B cell (primary cell): ENCODE measurements around the gene PLPPR2. TPM values are rescaled to one million over a fixed set of nuclear protein-coding genes. Genes with fewer than 3 reads are reported as not detected.

Experiments
- ATAC-seq: fragments of 200-7000 bp; cut with Tn5 transposase; one replicate; pipeline ENCODE4 v1.10.0; 2021; ENCODE audit warnings: low read depth, mild to moderate bottlenecking, moderate number of reproducible peaks, moderate library complexity
- CTCF ChIA-PET: fragments of 350-600 bp; sonication (Branson Sonifier 250); formaldehyde crosslinking; loops from one replicate; lab custom pipeline; 2021; ENCODE audit warnings: antibody characterized with exemption, inconsistent platforms; lab: Charles Lee
- POLR2A ChIA-PET: fragments of 350-600 bp; sonication (Branson Sonifier 250); formaldehyde crosslinking; loops from one replicate; lab custom pipeline; 2021; ENCODE audit warnings: antibody characterized with exemption; lab: Charles Lee
- DNase-seq: peaks from one replicate; pipeline ENCODE4 v3.0.0; 2013
- H2AFZ ChIP-seq: 2 replicates; pipeline ENCODE4 v1.6.1; 2012; ENCODE audit warnings: mild to moderate bottlenecking, low read depth, low read length; ENCODE audit not compliant: insufficient read depth, poor library complexity, severe bottlenecking
- H3K27ac ChIP-seq, 2 donors: 1 replicate in 1 of 2; 2 replicates in 1 of 2; pipeline ENCODE4 v1.5.1; 2012 to 2013; ENCODE audit warnings: low read length in 2 of 2, mild to moderate bottlenecking in 2 of 2, moderate library complexity in 1 of 2
- H3K27me3 ChIP-seq, 4 experiments: fragments of 200-600 bp in 1 of 4; sonication (generic) in 1 of 4; replicated peaks in 1 of 4; 1 replicate in 2 of 4; 2 replicates in 2 of 4; pipeline versions ENCODE4 v1.6.1 to v1.7.0; 2013 to 2016; ENCODE audit warnings: low read length in 3 of 4, mild to moderate bottlenecking in 2 of 4, mixed read lengths in 1 of 4, moderate library complexity in 1 of 4; ENCODE audit not compliant: insufficient read depth in 4 of 4, control insufficient read depth in 3 of 4; ENCODE audit errors: control extremely low read depth in 1 of 4
- H3K36me3 ChIP-seq, 2 experiments: replicated peaks in 1 of 2; 1 replicate in 1 of 2; 2 replicates in 1 of 2; pipeline versions ENCODE4 v1.6.1 to v1.7.1; 2013; ENCODE audit warnings: low read length in 1 of 2; ENCODE audit not compliant: insufficient read depth in 2 of 2, control insufficient read depth in 1 of 2; ENCODE audit errors: control extremely low read depth in 1 of 2, extremely low read depth in 1 of 2
- H3K4me1 ChIP-seq, 2 donors: fragments of 200-600 bp in 1 of 2; sonication (generic) in 1 of 2; 1 replicate in 1 of 2; 2 replicates in 1 of 2; pipeline versions ENCODE4 v1.5.1 to v1.6.1; 2013 to 2017; ENCODE audit warnings: low read length in 2 of 2; ENCODE audit not compliant: control insufficient read depth in 2 of 2, insufficient read depth in 2 of 2
- H3K4me2 ChIP-seq: replicated peaks from 2 replicates; pipeline ENCODE3; 2012; ENCODE audit warnings: mild to moderate bottlenecking, low read depth, low read length; ENCODE audit not compliant: poor library complexity, severe bottlenecking
- H3K4me3 ChIP-seq, 5 experiments: fragments of 200-600 bp in 1 of 5; sonication (generic) in 1 of 5; 1 replicate in 3 of 5; 2 replicates in 2 of 5; pipeline versions ENCODE4 v1.5.1 to v1.7.0; 2011 to 2016; ENCODE audit warnings: low read length in 4 of 5, mild to moderate bottlenecking in 4 of 5, low read depth in 2 of 5, control low read depth in 1 of 5, moderate library complexity in 1 of 5; ENCODE audit not compliant: insufficient read depth in 1 of 5; ENCODE audit errors: control extremely low read depth in 1 of 5, extremely low read depth in 1 of 5
- H3K79me2 ChIP-seq: fragments of 200-600 bp; sonication (generic); one replicate; pipeline ENCODE4 v1.6.0; 2016; ENCODE audit warnings: low read length; ENCODE audit not compliant: control insufficient read depth, insufficient read depth
- H3K9ac ChIP-seq: fragments of 200-600 bp; sonication (generic); 2 replicates; pipeline ENCODE4 v1.6.1; 2017; ENCODE audit warnings: mild to moderate bottlenecking, low read length, moderate library complexity
- H3K9me3 ChIP-seq, 3 donors: one replicate each; pipeline versions ENCODE4 v1.6.1 to v1.7.1; 2013; ENCODE audit warnings: low read length in 2 of 3; ENCODE audit not compliant: control insufficient read depth in 2 of 3, insufficient read depth in 1 of 3; ENCODE audit errors: control extremely low read depth in 1 of 3
- H4K20me1 ChIP-seq: 2 replicates; pipeline ENCODE4 v1.6.0; 2012; ENCODE audit warnings: mild to moderate bottlenecking, low read length; ENCODE audit not compliant: insufficient read depth, control insufficient read depth, poor library complexity, severe bottlenecking
- H3K27ac Mint-ChIP-seq: one replicate; pipeline ENCODE4 v1.8.0; 2021; ENCODE audit warnings: mixed read lengths
- H3K27me3 Mint-ChIP-seq: one replicate; pipeline ENCODE4 v1.8.0; 2021; ENCODE audit warnings: mixed read lengths
- H3K4me1 Mint-ChIP-seq: one replicate; pipeline ENCODE4 v1.8.0; 2021; ENCODE audit warnings: mixed read lengths
- H3K4me3 Mint-ChIP-seq: one replicate; pipeline ENCODE4 v1.8.0; 2021; ENCODE audit warnings: mixed read lengths
- H3K9me3 Mint-ChIP-seq: one replicate; pipeline ENCODE4 v1.8.0; 2022; ENCODE audit warnings: mixed read lengths; ENCODE audit not compliant: insufficient read depth
- EZH2 ChIP-seq: IDR thresholded peaks from 2 replicates; pipeline ENCODE4 v1.6.1; 2012; ENCODE audit warnings: borderline replicate concordance, low read depth, mild to moderate bottlenecking, moderate library complexity, low read length; ENCODE audit not compliant: insufficient read depth, poor library complexity, severe bottlenecking
- WGBS: methylation state at CpG from one replicate; pipeline ENCODE4 v1.1.5; 2013; ENCODE audit warnings: missing lambda C conversion rate; ENCODE audit not compliant: insufficient coverage; 5-methylcytosine and 5-hydroxymethylcytosine counted together
- intact Hi-C: fragments of 100-400 bp; cut with micrococcal nuclease; formaldehyde crosslinking; loops from one replicate; pipeline ENCODE4 v1.10.0; 2022
- polyA plus RNA-seq: library from polyadenylated mRNA; depleted of rRNA; stranded (reverse); fragments of >200 nt; gene quantifications from 2 replicates; pipeline ENCODE4 v1.2.3, GENCODE V29; 2012
- total RNA-seq, 2 donors: library from RNA; stranded (reverse); fragments of 120-200 nt in 1 of 2; gene quantifications; 1 replicate in 1 of 2; 2 replicates in 1 of 2; pipeline versions ENCODE4 v1.2.3 to v1.2.4, GENCODE V29; 2013 to 2022
- TF ChIP-seq, protein P1 (sequence below): fragments of 200-600 bp; IDR thresholded peaks from one replicate; pipeline ENCODE4 v1.8.0; 2022; ENCODE audit warnings: antibody characterized with exemption, mild to moderate bottlenecking

The PLPPR2 gene
- total and polyA plus RNA-seq, 2 donors (not counting 1 experiment from before 2014, with no cell fraction given) = 3.8 to 11.1 TPM

DNA sequence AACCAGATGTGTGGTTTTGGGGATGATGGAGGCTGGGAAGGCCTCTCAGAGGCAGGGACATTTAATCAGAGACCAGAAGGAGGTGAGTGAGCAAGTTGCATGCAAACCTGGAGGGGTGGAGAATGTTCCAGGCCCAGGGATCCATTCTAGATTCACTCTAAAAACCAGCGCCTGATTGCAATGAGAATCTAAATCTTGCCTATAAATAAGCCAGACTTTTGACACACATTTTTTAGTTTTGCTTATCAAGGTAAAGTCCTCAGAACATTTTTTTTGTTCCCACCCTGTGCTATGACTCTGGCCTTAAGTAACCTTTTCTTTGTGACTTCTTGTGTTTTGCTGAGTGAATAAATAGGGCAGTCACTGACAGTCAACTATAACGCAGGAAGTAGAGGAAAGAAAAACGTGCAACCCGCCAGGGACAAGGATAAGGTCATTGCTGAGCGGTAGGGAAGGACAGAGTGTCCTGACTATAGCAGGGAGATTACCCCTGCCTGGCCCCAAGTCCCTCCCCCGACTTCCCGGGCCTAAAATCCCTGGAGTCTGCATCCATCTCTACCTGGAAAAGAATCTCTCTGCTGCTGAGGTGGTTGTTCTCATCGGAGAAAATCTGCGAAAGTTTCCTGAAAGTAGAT, 49.5 kb downstream of the PLPPR2 start:
- Mint-ChIP-seq H3K27me3 (peaks cover 10% of the 10 kb centered on the region), H3K9me3 (no peaks in the 10 kb centered on the region), H3K4me3 (no peak overlapping the region), H3K4me1 (peaks cover 3% of the 10 kb centered on the region), H3K27ac (no peak overlapping the region)
- TF ChIP-seq, protein P1, sequence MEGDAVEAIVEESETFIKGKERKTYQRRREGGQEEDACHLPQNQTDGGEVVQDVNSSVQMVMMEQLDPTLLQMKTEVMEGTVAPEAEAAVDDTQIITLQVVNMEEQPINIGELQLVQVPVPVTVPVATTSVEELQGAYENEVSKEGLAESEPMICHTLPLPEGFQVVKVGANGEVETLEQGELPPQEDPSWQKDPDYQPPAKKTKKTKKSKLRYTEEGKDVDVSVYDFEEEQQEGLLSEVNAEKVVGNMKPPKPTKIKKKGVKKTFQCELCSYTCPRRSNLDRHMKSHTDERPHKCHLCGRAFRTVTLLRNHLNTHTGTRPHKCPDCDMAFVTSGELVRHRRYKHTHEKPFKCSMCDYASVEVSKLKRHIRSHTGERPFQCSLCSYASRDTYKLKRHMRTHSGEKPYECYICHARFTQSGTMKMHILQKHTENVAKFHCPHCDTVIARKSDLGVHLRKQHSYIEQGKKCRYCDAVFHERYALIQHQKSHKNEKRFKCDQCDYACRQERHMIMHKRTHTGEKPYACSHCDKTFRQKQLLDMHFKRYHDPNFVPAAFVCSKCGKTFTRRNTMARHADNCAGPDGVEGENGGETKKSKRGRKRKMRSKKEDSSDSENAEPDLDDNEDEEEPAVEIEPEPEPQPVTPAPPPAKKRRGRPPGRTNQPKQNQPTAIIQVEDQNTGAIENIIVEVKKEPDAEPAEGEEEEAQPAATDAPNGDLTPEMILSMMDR = no peak
- TF ChIP-seq EZH2 = no peak
- Histone ChIP-seq H3K36me3 (no peaks in the 10 kb centered on the region), H4K20me1 (no peaks in the 10 kb centered on the region), H3K79me2 (no peaks in the 10 kb centered on the region), H3K9ac (no peak overlapping the region), H3K4me3 (no peak overlapping the region), H3K4me2 (no peak overlapping the region), H2AFZ (no peak overlapping the region), H3K27ac (no peak overlapping the region), H3K9me3 (no peaks in the 10 kb centered on the region), H3K4me1 (peaks cover 5 to 7% of the 10 kb centered on the region in 2 donors), H3K27me3 (peaks cover 0 to 24% (median 4%) of the 10 kb centered on the region in 4 experiments)
- intact Hi-C loops = no loop called here
- WGBS = 84% methylated on average over 8 of the region's 9 CpGs
- ATAC-seq (no peak), DNase-seq (no peak)
- ChIA-PET CTCF (interaction anchor here (0.9 to 2.9 kb wide), 4 partner anchors 14 to 27 kb away, joined by 3 to 17 read pairs (median 4); partner anchors contain the start of gene RGL3), POLR2A (no interaction called here)
